Skin epidermis (tissue), 12 donors: ENCODE results near the gene FAF2.
"Not testable (repeated sequence)": the region's sequence is repeated elsewhere in the genome, so short reads cannot be mapped to it uniquely, and the experiment has no call there.

Source experiments
- H3K27ac ChIP-seq, 21 experiments: fragments of 200-600 bp; sonication (generic) in 11 of 21; one replicate each; pipeline ENCODE4 v1.5.0; 2020; ENCODE audit warnings: mild to moderate bottlenecking in 3 of 21, inconsistent platforms in 2 of 21, moderate library complexity in 2 of 21
- H3K4me3 ChIP-seq, 7 experiments: fragments of 200-600 bp; sonication (generic) in 2 of 7; one replicate each; pipeline ENCODE4 v1.5.0; 2020; ENCODE audit warnings: inconsistent platforms in 2 of 7, mild to moderate bottlenecking in 2 of 7, moderate library complexity in 1 of 7

Gene FAF2, protein sequence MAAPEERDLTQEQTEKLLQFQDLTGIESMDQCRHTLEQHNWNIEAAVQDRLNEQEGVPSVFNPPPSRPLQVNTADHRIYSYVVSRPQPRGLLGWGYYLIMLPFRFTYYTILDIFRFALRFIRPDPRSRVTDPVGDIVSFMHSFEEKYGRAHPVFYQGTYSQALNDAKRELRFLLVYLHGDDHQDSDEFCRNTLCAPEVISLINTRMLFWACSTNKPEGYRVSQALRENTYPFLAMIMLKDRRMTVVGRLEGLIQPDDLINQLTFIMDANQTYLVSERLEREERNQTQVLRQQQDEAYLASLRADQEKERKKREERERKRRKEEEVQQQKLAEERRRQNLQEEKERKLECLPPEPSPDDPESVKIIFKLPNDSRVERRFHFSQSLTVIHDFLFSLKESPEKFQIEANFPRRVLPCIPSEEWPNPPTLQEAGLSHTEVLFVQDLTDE

DNA sequence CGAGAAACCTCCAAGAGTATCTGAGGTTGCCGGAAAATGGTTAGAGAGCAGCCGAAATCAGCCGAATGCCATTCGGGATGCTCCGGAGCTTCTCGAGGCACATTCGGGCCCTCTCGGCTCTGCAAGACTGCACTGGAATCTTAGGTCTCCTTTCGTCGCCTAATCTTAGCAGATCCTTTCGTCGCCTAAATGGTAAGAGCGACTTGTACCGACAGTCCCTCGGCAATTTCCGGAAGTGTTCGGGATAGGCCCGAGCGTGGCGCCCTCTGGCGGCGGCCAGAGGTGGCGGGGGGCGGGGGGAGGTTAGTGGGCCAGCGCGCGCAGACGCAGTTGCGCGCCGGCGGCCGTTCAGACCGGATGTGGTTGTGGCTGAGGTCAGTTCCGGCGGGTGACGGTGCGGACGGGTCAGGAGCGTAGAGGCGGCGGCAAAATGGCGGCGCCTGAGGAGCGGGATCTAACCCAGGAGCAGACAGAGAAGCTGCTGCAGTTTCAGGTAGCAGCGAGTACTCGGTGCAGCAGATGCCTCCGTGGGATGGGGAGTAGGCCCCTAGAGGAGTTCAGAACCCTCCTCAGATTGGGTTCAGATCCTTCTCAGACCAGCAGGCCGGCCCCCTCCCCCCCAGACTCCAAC is at the start of gene FAF2:
Gene FAF2, plus strand, starts transcription at position 408 of the 631 bp plus-strand sequence. Its CDS starts 23 bp downstream, at position 431.
- H3K27ac ChIP-seq, result peak within 1 kb of the TSS; percentile 90 to 100 (median 97)
- peak within 1 kb of the TSS; percentile 71 to 96 (median 79) for H3K4me3 ChIP-seq

DNA sequence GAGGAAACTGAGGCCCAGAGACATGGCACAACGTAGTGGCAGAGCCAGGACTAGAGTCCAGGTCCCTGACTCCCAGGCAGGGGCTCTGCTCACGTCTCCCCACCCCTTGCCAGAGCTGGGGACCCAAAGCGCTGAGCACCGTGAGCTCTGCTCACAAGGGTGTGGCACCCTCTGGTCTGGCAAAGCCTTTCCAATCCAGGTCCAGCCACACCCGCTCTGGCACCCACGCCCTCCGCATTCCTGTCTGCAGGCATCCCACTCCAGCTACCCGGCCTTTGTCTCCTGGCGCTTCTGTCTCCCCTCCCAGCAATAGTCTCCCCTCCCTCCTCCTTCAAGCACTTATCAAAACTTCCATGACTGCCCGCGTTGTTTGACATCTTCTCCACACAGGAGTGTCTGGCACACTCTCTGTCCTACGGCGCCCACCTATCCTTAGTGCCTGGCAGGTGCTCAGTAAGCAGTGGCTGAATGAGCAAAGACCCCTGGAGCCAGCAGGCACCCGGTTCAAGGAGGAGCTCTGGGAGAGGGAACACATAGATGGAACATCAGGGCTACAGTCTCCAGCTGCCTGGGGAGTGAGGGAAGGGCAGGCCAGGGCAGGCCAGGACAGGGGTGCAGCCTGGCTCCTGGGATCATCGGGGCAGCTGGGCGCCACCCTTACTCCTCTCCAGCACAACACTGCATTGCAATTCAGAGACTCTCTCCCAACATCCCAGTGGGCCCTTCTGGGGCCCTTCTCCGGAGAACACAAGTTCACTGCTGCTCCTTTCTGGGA is 47.6 kb upstream of the FAF2 start:
- H3K27ac ChIP-seq, result peak overlapping the region in 17 of 21 experiments; percentile 13 to 84 (median 69)
- H3K4me3 ChIP-seq, result no peak overlapping the region

DNA sequence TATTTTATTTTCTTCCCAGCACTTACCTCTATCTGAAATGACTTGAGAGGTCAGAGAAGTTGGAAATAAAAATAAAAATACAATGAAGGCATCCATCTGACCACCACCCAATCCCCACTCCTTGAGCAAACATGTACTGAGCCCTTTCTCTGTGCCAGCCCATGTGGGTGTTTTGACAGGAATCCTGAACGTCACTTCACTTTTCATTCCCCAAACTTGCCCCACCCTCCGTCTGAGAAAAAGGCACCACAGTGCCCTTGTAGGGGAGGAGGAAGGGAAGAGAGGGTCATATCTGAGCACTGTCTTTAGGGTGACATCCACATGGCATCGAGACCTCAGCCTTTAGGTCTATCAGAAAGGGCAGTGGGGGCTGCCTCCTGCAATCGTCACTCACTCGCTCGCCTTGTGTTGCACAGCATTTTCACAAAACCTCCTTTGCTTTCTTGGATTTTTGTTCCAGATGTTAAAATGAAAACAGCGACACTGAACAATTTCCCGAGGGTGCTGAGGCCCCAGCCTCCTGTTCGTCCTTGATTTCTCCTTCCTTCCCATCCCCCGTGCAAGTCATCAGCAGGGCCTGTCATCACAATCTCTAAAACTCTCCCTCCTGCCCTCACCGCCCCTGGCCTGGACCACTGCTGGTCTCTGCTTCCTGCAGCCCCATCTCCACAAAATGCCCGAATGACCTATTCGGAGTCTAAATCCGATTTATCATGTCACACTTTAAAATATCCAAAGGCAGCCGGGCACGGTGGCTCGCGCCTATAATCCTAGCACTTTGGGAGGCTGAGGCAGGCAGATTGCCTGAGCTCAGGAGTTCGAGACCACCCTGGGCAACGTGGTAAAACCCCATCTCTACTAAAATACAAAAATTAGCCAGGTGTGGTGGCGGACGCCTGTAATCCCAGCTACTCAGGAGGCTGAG is 46.6 kb upstream of the FAF2 start:
- peak overlapping the region in 16 of 21 experiments; percentile 13 to 84 (median 70) for H3K27ac ChIP-seq
- H3K4me3 ChIP-seq, result no peak overlapping the region

DNA sequence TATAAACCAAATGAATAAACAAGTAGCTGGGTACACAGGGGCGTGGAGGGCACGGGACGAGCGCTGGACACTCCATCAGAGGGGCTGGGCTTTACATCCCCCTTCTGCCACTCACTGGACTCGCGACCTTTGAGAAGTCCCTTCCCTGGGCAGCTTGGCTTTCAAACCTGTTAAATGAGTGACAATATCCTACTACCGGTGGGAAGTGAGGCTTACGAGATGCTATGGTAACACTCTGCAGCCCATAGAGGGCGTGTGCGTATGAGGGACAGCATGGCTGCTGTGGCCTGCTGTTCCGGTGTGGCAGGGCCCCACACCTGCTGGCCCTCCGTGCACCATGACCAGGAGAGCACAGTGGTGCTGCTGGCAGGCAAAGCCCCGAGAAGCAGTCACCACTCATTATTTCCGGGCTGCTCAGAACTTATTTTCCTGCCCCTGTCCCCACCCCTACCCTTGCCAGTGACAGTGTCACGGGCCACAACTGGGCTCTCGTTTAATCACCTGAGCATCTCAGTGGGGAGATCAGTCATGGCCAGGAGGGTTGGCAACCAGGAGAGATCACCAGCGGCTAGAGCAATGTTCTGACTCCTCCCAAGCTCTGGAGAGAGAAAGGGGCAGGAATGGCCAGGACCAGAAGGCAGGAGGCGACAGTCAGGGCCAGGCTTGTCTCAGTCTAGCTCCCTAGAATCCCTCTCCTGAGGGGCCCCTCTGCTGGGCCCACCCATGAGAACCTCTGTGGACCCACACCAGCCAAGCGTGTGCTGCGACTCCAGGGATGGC is 42.3 kb upstream of the FAF2 start:
- H3K27ac ChIP-seq, result peak overlapping the region in 7 of 21 experiments; percentile 1 to 71 (median 18)
- no peak overlapping the region for H3K4me3 ChIP-seq

DNA sequence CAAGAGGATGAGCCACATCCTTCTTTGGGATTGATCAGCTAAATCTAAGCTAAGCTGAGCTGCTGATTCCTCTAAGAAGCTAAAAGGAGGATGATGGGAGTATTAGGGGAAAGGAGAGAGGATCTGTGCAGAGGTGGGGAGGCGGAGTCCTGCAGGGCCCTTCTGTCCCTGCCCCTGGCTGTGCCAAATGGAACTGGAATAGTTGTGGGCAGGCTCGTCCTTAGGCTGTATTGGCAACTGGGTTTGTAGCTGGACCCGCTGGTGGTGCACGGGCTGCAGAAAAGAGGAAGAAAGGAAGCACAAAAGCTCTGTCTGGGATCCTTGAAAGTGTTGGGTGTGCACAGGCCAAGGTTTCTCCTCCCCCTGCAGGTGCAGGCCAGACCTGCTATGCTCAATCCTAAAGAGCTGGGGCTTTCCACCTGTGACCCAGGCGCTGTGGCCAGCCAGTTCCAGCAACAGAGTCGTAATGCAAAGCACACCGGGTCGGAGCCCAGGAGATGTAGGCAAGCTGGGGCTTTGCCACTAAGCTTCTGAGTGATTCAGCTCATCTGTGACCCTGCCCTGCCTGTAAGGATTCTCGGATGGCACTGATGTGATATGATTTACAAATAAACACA is 41.6 kb upstream of the FAF2 start:
- no peak overlapping the region for H3K4me3 ChIP-seq
- H3K27ac ChIP-seq, result peak overlapping the region in 8 of 21 experiments; percentile 4 to 74 (median 54)

DNA sequence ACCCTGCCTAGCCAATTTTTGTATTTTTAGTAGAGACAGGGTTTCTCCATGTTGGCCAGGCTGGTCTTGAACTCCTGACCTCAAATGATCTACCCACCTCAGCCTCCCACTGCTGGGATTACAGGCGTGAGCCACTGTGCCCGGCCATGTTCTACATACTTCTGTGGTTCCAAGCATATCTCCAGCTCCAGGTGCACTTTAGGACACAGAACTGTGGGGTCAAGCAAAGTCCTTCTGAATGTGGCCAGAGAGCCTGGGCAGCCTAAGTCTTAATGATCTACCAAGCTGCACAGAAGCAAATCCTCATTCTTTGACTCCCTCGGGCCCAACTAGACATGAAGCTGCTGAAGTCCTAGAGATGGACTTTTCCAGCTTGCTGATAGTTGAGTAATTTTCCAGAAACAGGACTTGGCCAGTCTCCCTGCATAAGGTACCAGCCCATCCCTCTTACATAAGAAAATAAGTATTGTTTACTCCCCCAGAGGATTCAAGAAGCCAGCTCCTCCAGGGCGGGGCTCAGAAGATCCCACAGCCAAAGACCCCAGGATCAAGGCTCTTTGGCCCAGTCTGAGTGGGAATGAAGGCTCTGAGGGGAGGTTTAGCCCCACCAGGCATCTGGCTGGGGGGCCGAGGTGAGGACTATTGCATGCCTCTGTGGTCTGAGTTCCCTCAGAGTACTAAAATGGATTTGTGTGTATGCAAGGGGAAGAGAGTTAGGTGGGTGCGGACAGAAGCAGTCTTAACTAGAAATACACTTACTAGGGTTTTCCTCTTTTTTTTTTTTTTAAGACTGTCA is 40.5 kb upstream of the FAF2 start:
- Histone ChIP-seq H3K27ac (peak overlapping the region in 15 of 21 experiments; percentile 2 to 74 (median 49)), H3K4me3 (no peak overlapping the region)

DNA sequence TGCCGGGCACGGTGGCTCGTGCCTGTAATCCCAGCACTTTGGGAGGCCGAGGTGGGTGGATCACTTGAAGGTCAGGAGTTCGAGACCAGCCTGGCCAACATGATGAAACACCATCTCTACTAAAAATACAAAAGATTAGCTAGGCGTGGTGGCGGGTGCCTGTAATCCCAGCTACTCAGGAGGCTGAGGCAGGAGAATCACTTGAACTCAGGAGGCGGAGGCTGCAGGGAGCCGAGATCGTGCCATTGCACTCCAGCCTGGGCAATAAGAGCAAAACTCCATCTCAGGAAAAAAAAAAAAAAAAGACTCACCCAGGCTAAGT is 40.0 kb upstream of the FAF2 start:
- H3K4me3 ChIP-seq, result not testable (repeated sequence)
- H3K27ac ChIP-seq, result peak overlapping the region in 9 of 21 experiments; percentile 3 to 73 (median 49)

DNA sequence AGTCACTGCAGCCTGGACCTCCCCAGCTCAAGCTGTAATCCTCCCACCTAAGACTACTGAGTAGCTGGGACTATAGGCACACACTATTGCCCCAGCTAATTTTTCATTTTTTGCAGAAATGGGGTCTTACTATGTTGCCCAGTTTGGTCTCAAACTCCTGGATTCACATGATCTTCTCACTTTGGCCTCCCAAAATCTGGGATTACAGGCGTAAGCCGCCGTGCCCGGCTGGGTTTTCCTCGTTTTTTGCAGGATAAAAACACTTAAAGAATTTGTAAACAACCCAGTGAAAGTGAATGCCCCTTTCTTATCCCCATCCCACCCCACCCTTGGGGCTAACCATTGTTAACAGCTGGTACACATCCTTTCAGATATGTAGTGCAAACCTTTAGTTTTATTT is 39.6 kb upstream of the FAF2 start:
- Histone ChIP-seq H3K4me3 (no peak overlapping the region), H3K27ac (peak overlapping the region in 6 of 21 experiments; percentile 6 to 73 (median 54))

DNA sequence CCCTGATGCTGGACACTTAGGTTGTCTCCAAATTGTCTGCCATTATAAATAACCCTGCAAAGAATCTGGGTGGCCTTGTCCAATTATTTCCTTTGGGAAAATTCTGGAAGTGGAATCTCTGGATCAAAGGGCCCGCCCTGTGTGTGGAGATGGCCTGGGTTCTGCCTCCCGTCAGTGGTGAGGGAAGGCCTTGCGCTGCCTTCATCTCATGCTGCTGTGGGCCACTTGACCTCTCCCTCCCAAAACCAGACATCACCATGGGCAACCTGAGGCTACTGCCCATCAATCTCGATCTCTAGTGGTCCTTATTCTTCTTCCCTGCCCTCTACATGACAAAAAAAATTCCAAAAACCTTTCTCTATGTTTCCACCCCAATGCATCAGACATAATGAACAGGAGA is 38.4 kb upstream of the FAF2 start:
- Histone ChIP-seq H3K27ac (peak overlapping the region in 5 of 21 experiments; percentile 1 to 47 (median 29)), H3K4me3 (no peak overlapping the region)

DNA sequence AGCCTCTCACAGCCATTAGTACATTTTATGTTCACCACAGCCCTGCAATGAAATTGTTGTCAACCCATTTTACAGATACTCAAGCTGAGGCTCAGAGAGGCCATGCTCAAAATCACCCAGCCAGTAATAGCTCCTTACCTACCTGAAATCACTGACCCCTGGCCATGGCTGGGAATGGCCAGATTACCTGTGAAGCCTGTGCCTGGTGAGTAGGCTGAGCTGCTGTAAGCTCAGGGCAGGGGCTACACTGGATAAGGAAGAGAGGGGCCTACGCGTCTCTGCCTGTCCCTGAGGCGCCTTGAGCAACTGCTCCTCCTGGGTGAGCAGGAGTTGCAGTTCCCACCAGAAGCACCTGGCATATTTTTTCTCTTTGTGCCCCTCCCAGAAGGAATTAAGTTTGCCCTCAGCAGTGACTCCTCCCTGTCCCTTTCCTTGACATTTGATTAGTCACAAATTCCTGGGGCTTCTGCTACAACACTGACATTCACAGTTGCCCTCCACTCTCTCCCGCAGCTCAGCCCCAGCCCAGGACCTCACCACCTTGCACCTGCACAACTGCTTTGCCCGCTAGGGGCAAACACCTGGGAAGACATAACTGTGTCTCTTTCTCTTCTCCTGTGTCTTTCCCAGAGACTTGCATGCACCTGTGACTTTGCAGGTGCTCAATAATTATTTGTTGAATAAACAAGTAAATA is 37.6 kb upstream of the FAF2 start:
- Histone ChIP-seq H3K27ac (peak overlapping the region in 13 of 21 experiments; percentile 10 to 98 (median 42)), H3K4me3 (no peak overlapping the region)

DNA sequence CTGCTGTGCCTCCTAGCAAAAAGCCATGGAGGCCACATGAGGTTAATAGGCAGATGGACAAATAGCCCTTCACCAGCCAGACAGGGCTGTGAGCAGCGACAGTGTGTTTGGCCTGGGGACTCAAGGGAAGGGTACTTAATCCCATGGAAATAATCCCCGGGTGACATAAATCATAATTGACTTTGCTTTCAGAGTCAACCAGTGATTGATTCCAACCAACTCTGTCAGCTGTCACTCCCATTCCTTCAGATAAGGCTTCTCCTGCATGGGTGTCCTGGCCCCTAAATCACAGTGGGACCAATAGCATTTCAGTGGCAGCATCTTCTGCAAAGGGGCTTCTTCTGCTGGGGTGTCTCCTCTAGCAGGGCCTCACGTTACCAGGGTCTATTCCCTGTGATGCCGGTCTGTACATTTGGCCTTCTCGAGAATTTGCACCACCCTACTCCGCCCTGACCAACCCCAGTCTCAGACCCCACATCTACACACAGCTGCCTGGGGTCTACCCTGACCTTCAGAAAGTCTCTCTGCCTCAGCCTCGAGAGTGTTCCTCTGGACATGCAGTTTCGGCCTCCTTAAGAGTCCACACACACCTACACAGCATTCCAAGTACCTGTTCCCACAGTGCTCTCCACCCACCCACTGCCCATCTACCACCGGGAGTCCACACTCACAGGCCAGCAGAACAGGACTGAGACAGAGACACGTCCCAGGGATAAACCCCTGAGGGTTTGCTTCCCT is 35.5 kb upstream of the FAF2 start:
- Histone ChIP-seq H3K4me3 (peak overlapping the region in 1 of 7 experiments; percentile 98), H3K27ac (peak overlapping the region in 20 of 21 experiments; percentile 29 to 99 (median 95))

DNA sequence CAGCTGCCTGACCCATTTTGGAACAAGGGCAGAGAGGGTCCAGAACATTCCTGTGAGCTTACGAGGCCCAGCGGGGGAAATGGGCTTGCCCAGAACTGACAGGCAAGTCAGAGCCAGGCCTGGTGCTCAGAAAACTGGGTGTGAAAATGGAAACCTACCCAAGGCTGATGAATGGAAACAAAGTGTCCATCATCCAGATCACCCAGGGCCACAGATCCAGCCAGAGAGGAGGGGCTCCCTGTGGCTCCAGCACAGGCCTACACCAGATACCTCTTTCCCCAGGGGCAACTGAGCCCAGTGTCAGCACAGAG is 35.0 kb upstream of the FAF2 start:
- H3K27ac ChIP-seq, result peak overlapping the region in 20 of 21 experiments; percentile 29 to 99 (median 95)
- H3K4me3 ChIP-seq, result peak overlapping the region in 5 of 7 experiments; percentile 14 to 98 (median 95)

DNA sequence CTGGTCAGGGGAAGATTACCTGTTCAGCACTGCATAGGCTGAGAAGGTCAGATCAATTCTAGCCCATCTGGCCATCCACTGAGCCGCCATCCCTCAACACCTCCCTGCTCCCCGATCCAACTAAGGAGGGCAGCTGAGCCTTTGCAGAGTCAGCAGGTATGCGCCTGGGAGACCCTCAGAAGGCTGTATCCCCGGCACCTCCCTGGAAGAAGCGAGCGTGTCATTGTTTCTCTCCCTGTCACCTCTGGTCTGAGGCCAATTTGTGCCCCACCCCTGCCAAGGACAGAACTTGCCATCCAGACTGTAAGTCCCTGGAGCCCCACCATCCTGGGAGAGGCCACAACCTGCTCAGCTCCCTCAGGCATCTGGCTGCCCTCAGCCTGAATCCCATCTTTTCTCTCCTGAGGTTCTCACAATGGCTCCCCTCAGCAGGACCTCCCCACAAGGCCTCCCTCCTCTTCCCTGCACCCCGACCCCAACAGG is 34.4 kb upstream of the FAF2 start:
- Histone ChIP-seq H3K27ac (peak overlapping the region in 20 of 21 experiments; percentile 29 to 99 (median 95)), H3K4me3 (peak overlapping the region in 6 of 7 experiments; percentile 14 to 98 (median 94))

DNA sequence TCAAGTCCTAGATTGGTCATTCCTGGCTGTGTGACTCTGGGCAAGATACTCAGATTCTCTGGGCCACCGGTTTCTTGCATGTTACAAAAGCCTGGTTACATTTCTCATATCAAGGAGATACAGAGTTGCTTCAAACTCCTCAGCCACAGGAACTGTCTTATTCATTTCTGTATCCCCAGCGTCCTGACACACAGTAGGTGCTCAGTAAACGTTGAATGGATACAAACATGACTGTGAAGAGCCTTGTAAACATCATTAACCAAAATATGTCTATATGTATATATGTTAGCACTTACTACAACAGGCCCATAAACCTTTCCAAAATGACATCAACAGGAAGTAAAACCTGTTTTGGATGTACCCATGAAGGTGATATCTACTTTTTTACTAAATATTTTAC is 33.5 kb upstream of the FAF2 start:
- peak overlapping the region; percentile 93 to 98 (median 95) for H3K4me3 ChIP-seq

DNA sequence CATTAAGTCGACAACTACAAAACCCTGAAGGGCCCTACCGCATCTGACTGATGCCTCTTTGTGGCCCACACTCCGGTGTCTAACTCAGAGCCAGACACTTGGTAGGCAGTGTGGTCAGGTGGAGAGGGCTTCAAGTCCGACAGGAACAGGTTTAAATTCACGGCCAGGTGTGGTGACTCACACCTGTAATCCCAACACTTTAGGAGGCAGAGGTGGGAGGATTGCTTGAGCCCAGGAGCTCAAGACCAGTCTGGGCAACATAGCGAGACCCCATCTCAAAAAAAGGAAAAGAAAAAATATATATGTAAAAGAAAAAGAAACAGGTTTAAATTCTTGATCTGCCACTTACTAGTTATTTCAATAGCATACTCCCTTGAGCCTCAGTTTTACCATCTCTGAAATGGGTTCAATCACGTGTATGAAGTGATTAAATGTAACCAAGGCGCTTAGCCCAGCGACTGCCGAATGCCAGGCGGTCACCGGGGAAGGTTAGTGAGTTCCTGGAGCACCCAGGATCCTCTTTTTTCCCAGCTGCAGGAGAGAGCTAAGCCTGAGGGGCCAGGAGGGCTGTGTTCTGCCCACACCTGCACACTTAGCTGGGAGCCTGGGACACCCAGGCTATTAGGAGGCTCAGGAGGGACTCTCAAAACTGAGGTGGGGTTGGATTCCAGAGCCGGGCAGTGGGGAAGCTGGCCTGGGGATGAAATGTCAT is 32.8 kb upstream of the FAF2 start:
- Histone ChIP-seq H3K4me3 (peak overlapping the region; percentile 93 to 98 (median 95)), H3K27ac (peak overlapping the region; percentile 10 to 99 (median 95))

More for the DNA sequence above, 33.5 kb upstream of the FAF2 start:
- peak overlapping the region in 18 of 21 experiments; percentile 86 to 99 (median 95) for H3K27ac ChIP-seq
